GM19351 (cell line): Measurements from ENCODE around the gene OR5F1.

Experiments used
- ATAC-seq: cut with Tn5 transposase; IDR thresholded peaks from one replicate; pipeline ENCODE4 v1.9.1; 2021; ENCODE audit warnings: mild to moderate bottlenecking, moderate library complexity; ENCODE audit not compliant: unreplicated experiment

Gene OR5F1

DNA sequence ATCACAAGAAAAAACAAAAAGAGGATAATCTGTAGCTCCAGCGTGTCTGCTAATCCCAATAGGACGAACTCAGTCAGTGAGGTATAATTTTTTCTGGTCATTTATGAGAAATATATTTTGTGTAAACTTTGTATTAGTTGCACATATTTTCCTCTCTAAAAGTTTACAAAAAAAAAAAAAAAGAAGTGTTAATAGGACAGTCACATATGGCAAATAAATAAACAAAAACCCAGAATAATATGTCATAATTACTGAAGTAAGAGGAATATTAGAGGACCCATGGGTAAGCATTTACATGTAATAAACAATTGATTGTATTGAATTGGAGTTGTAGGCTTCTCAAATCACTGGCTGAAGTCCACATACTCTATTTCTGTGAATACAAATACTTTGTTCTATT is at the start of gene OR5F1:
Gene OR5F1 (minus strand): TSS at position 101 of the 400 bp plus-strand sequence. CDS start 0 bp downstream, at position 101.
- no peak for ATAC-seq

DNA sequence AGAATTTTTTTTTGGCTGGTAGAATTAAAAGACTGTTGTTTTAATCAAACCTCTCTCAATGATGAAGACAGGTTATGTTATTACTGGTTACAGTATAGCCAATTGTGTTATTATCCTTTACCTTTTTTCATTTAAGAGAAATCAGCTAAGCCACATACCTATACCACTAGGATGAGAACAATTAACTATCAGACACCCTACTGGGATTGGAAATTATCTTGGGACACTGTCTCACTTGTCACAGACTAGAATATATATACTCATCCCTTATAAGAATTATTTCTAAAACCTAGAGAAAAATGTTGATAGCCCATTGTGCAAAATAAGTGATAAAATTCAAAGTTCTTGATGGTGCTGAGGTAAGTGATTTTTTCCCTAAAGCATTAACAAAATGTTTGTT is 32.9 kb upstream of the OR5F1 start, which contains the start of gene OR5AS1:
Gene OR5AS1 (plus strand): TSS at position 301 of the 400 bp plus-strand sequence. CDS start 2,765 bp downstream, outside the sequence.
- ATAC-seq, result no peak

DNA sequence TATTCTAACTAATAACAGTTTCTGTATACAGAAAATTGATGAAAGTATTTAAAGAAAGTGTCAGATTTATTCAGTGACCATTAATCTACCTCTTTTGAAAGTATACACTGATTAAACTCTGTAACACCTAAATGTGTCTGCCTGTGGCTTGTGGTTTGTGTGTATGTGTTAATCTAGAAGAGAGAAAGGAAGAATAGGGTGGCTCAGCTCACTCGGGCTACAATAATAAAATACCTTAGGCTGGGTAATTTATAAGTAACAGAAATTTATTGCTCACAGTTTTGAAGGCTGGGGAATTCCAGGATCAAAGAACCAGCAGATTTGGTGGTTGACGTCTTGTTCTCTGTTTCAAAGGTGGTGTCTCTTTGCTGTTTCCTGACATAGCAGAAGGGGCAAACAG is 19.4 kb upstream of the OR5F1 start:
- no peak for ATAC-seq

DNA sequence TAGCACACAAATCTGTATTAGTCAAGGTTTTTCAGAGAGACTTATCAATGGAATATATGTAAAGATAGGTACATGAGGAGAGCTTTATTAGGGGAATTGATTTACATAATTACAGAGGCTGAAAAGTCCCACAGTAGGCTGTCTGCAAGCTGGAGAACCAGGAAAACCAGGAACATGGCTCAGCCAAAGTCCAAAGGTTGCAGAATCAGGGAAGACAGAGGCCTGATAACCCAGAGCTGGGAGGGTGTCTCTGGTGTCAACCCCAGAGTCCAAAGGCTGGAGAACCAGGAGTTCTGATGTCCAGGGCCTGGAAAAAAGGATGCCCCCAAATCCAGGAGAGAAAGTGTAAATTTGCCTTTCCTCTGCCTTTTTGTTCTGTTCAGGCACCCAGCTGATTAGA is 16.3 kb upstream of the OR5F1 start:
- ATAC-seq, result no peak

DNA sequence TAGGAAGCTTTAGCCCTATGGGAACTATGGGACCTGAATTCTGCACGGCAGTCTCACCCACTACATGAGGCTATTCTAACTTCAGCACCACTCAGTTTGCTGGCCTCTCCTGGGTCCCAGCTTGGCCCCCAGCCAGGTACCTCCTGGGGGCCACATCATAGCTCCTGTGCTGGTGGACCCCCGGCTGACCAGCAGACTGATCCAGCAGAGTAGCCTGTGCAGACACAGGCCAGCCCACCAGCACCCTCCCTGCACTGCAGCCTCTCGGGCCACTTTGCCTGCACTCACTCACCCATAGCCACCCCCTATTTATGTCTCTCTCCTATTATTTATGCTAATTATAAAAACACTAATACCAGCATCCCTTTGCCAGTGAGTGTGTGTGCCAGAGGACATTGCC is 23.5 kb downstream of the OR5F1 start:
- ATAC-seq, result no peak

DNA sequence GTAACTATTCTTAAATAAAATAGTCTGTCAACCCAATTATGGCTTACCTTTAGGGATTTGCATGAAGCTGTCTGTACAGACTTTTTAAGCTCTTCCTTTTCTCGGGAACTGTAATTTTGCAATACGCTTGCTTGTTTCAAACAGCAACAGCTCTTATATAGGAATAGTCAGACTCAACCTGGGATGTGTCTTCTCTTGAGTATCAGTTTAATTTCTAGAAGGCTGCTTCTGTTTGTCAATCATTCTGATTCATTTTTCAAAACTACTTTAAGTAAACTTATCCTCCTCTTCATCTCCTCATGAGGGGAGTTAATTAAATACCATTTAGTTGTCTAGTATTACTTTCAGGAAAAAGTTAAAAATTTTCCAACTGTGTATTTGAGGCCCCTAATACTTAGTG is 24.6 kb downstream of the OR5F1 start, which contains the start of gene OR10AG1:
Gene OR10AG1 (minus strand): TSS at position 101 of the 400 bp plus-strand sequence. CDS start 38 bp downstream, at position 63.
- ATAC-seq, result no peak

DNA sequence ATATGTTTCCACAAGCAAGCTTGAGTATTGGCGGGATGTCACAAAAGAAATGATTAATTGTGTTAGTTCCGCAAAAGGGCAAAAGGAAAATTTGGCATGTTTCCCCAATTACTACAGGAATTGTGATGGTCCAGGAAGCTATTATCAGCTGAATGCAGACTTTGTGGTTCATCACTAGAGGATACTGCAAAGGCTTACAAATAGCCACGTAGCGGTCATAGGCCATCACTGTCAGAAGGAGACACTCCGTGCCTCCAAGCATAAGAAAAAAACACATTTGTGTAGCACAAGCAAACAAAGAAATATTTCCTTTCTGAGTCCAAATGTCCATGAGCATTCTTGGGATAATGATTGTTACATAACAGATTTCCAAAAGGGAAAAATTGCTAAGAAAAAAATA is 26.5 kb downstream of the OR5F1 start:
- ATAC-seq, result no peak

DNA sequence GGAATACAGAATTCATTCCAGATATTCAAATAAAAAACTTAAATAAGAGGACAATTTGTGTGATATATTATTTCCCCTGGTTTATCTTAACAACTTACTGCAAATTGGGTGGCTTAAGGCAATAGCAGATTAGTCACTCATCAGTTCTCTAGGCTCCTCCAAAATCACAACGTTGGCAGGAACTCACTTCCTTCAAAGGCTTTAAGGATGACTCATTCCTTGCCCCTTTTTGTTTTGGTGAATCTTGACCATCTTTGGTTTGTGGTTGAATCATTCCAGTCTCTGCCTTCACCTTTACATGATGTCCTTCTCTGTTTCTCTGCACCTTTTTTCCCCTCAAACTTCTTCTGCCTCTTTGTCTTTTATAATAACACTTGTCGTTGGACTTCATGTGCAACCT is 28.0 kb downstream of the OR5F1 start:
- ATAC-seq, result no peak

DNA sequence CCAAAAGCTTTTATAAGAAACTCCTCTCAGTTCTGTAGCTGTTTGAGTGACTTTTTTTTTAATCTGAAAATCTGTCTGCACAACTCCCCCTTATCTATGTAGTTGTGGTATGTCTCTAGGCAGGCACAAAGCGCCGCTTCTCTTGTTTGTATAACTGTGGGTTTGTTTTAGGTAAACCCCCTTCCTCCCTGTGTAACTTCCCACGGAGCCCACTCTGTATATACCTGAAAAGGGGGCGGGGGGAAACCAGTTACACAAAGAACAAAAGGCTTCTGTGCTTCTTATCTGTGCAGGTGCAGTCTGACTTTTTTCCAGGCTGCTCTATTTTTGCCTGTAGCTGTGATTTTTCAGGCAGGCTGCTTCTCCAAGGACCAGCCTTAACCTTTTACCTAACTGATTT is 37.9 kb downstream of the OR5F1 start:
- ATAC-seq, result no peak

DNA sequence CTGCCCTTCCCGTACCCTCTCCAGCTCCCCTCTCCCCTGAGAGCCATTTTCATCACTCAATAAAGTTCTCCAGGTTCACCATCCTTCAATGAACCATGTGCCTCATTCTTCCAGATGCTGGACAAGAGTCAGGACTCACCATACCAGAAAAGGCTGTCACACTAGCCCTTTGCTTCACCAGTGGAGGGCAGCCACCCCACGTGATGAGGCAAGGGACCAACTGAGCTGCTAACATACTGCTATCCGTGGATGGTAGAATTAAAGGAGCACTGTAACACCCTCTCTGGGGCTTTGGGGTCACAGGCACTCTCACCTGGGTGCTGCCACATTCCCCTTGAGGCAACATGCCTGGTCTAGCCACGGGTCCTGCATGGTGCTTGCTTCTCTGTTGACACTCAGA is 45.1 kb downstream of the OR5F1 start:
- no peak for ATAC-seq
